Measurements from ENCODE around the gene NINL.
A peak's percentile ranks its signal among the peaks of the same experiment; 100 is the strongest.

The NINL gene

GRCh38 chr20:25457886-25458680, 127.2 kb downstream of the NINL start:
- DNase-seq (ENCODE audit: low read depth): no peak
- no peak for TF ChIP-seq CTCF (conservative IDR thresholded peaks at IDR 0.05; ENCODE audit: low read depth, low read length)
- no peak overlapping the region for H3K4me3 ChIP-seq (ENCODE audit: low read depth, low read length)

- no peak for DNase-seq (ENCODE audit: low read depth)
- TF ChIP-seq CTCF (conservative IDR thresholded peaks at IDR 0.05; ENCODE audit: low read depth, low read length): no peak
- no peak overlapping the region for H3K4me3 ChIP-seq (ENCODE audit: low read depth, low read length)
These were observed 131.0 kb downstream of the NINL start for GRCh38 chr20:25454153-25454900.

- no peak overlapping the region for H3K4me3 ChIP-seq (ENCODE audit: low read depth, low read length)
- no peak for TF ChIP-seq CTCF (conservative IDR thresholded peaks at IDR 0.05; ENCODE audit: low read depth, low read length)
- DNase-seq (ENCODE audit: low read depth): peak; percentile 26
These were observed 132.1 kb downstream of the NINL start for GRCh38 chr20:25453035-25453810.

- no peak for DNase-seq (ENCODE audit: low read depth)
- TF ChIP-seq CTCF (conservative IDR thresholded peaks at IDR 0.05; ENCODE audit: low read depth, low read length): no peak
- H3K4me3 ChIP-seq (ENCODE audit: low read depth, low read length): no peak overlapping the region
These were observed 133.0 kb downstream of the NINL start for GRCh38 chr20:25452333-25452732.

- no peak overlapping the region for H3K4me3 ChIP-seq (ENCODE audit: low read depth, low read length)
- no peak for DNase-seq (ENCODE audit: low read depth)
- TF ChIP-seq CTCF (conservative IDR thresholded peaks at IDR 0.05; ENCODE audit: low read depth, low read length): no peak
These were observed 137.7 kb downstream of the NINL start for GRCh38 chr20:25447671-25448070.

GRCh38 chr20:25444556-25444955, 140.8 kb downstream of the NINL start:
- no peak for DNase-seq (ENCODE audit: low read depth)
- no peak overlapping the region for H3K4me3 ChIP-seq (ENCODE audit: low read depth, low read length)
- no peak for TF ChIP-seq CTCF (conservative IDR thresholded peaks at IDR 0.05; ENCODE audit: low read depth, low read length)
